GM21529 (cell line): ENCODE data around the gene SUMO3.

Experiments used
- ATAC-seq: cut with Tn5 transposase; IDR thresholded peaks from one replicate; pipeline ENCODE4 v1.9.1; 2021; ENCODE audit not compliant: unreplicated experiment

Gene SUMO3

GRCh38 chr21:44804762-44805161, 13.1 kb downstream of the SUMO3 start:
- no peak for ATAC-seq

- no peak for ATAC-seq
Observed at GRCh38 chr21:44803651-44804050, 14.2 kb downstream of the SUMO3 start.

GRCh38 chr21:44802396-44803153, 15.3 kb downstream of the SUMO3 start:
- ATAC-seq = peak; percentile 9

- peak; percentile 79 for ATAC-seq
Observed at GRCh38 chr21:44801468-44802395, 16.1 kb downstream of the SUMO3 start, which contains the start of gene UBE2G2. TSS of gene UBE2G2 (minus strand) at chr21:44801820. CDS start at chr21:44801748, 72 bp downstream.

GRCh38 chr21:44800971-44801467, 16.8 kb downstream of the SUMO3 start:
- peak; percentile 41 for ATAC-seq

GRCh38 chr21:44800103-44800502, 17.8 kb downstream of the SUMO3 start:
- ATAC-seq = no peak

GRCh38 chr21:44799646-44800045, 18.2 kb downstream of the SUMO3 start:
- ATAC-seq = no peak

GRCh38 chr21:44797775-44798174, 20.1 kb downstream of the SUMO3 start:
- no peak for ATAC-seq

- ATAC-seq = no peak
Observed at GRCh38 chr21:44795342-44795741, 22.5 kb downstream of the SUMO3 start.

- ATAC-seq = no peak
Observed at GRCh38 chr21:44793592-44794374, 24.1 kb downstream of the SUMO3 start.

GRCh38 chr21:44792702-44793591, 24.9 kb downstream of the SUMO3 start:
- ATAC-seq = peak; percentile 57

GRCh38 chr21:44791993-44792392, 25.9 kb downstream of the SUMO3 start:
- ATAC-seq = no peak

GRCh38 chr21:44791246-44791645, 26.6 kb downstream of the SUMO3 start:
- ATAC-seq = no peak

- no peak for ATAC-seq
Observed at GRCh38 chr21:44790368-44790767, 27.5 kb downstream of the SUMO3 start.

- no peak for ATAC-seq
Observed at GRCh38 chr21:44789880-44790279, 28.0 kb downstream of the SUMO3 start.

GRCh38 chr21:44785620-44786335, 32.1 kb downstream of the SUMO3 start:
- no peak for ATAC-seq

GRCh38 chr21:44784810-44785209, 33.1 kb downstream of the SUMO3 start:
- ATAC-seq = no peak

- ATAC-seq = no peak
Observed at GRCh38 chr21:44783020-44783696, 34.7 kb downstream of the SUMO3 start.
